ENCODE measurements around the gene CDH12. TPM values are rescaled to one million over a fixed set of nuclear protein-coding genes. Genes with fewer than 3 reads are reported as not detected.

CDH12 gene
- total and polyA plus RNA-seq, 2 donors (not counting 3 experiments of a cell fraction or from before 2014, with no cell fraction given) = 0.03 TPM; not detected in 1

GRCh38 chr5:22709743-22710142, 143.4 kb downstream of the CDH12 start:
- dilution Hi-C loops (cut with MboI; ENCODE audit: extremely low pct_ligation_motif_present, low sequenced_read_pairs) (no loop called here), intact Hi-C loops (cut with micrococcal nuclease) (no loop called here)
- H3K79me2 ChIP-seq (ENCODE audit: control insufficient read depth, insufficient read depth, low read length) = no peaks in the 10 kb centered on the region
- H4K20me1 ChIP-seq (replicated peaks; ENCODE audit: control insufficient read depth, extremely low read depth, insufficient read depth, low read length) = no peaks in the 10 kb centered on the region
- POLR2A ChIA-PET = no interaction called here
- CTCF ChIA-PET = interaction anchor here (0.8 kb wide), 1 partner anchor 19 kb away, joined by 4 read pairs; no protein-coding TSS in a partner anchor
- no peaks in the 10 kb centered on the region for H3K36me3 ChIP-seq (ENCODE audit: control insufficient read depth in 2 of 2, extremely low read depth in 1 of 2, insufficient read depth in 2 of 2, low read length in 2 of 2)
- no peak overlapping the region for H3K4me3 ChIP-seq (replicated peaks in 1 of 3; ENCODE audit: insufficient read depth in 1 of 3, low read depth in 1 of 3, low read length in 3 of 3)
- no peak for FAIRE-seq
- no peaks in the 10 kb centered on the region for H3K27me3 ChIP-seq (ENCODE audit: control insufficient read depth in 2 of 2, insufficient read depth in 2 of 2, low read length in 2 of 2)
- H3K9me3 ChIP-seq (replicated peaks; ENCODE audit: control insufficient read depth, insufficient read depth, low read length) = no peaks in the 10 kb centered on the region
- BruUV-seq (replicated peaks) = no TSS peak
- H3K9ac ChIP-seq (replicated peaks; ENCODE audit: extremely low read depth, insufficient read depth, low read length) = no peak overlapping the region
- H3K4me2 ChIP-seq (ENCODE audit: insufficient read depth, low read length) = no peak overlapping the region
- H3K4me1 ChIP-seq (ENCODE audit: control insufficient read depth, extremely low read depth, insufficient read depth, low read length) = no peaks in the 10 kb centered on the region
- H3K9me1 ChIP-seq (replicated peaks; ENCODE audit: control insufficient read depth, extremely low read depth, insufficient read depth, low read length) = no peaks in the 10 kb centered on the region
- TF ChIP-seq MYC (IDR thresholded peaks at IDR 0.05; ENCODE audit: low read depth, low read length) = no peak
- no peak for TF ChIP-seq FOS (IDR thresholded peaks at IDR 0.05; ENCODE audit: borderline replicate concordance, insufficient read depth, low read length)
- no peak for TF ChIP-seq POLR2A (IDR thresholded peaks at IDR 0.05; ENCODE audit: low read depth, low read length)
- TF ChIP-seq EZH2 (IDR thresholded peaks at IDR 0.05; ENCODE audit: borderline replicate concordance, low read depth, low read length, severe bottlenecking) = no peak
- no peak for TF ChIP-seq POLR2AphosphoS5 (IDR thresholded peaks at IDR 0.05; ENCODE audit: insufficient read depth, low read depth, low read length)
- TF ChIP-seq JUN (IDR thresholded peaks at IDR 0.05; ENCODE audit: borderline replicate concordance, insufficient read depth, insufficient read length, low read depth) = no peak
- no peak for TF ChIP-seq CTCF (IDR thresholded peaks at IDR 0.05; ENCODE audit: extremely low read depth in 1 of 2, insufficient read depth in 1 of 2, low read depth in 1 of 2, low read length in 2 of 2)
- no peak for TF ChIP-seq GATA2 (IDR thresholded peaks at IDR 0.05; ENCODE audit: insufficient read depth, insufficient read length, low read depth, low read length)
- TF ChIP-seq MAX (IDR thresholded peaks at IDR 0.05; ENCODE audit: insufficient read depth, insufficient read length) = no peak
- no peak for DNase-seq (ENCODE audit: low read depth, low spot score)
- no peak overlapping the region for H3K27ac ChIP-seq (ENCODE audit: insufficient read depth, low read depth, low read length)
- no peak overlapping the region for H2AFZ ChIP-seq (ENCODE audit: low read depth, low read length)

All from endothelial cell of umbilical vein (primary cell).